Fibroblast of lung (primary cell): ENCODE measurements around the gene PHRF1. TPM values are rescaled to one million over a fixed set of nuclear protein-coding genes. Genes with fewer than 3 reads are reported as not detected.
A peak's percentile ranks its signal among the peaks of the same experiment; 100 is the strongest.

ENCODE experiments used
- DNase-seq, 2 donors: peaks; one replicate each; pipeline versions ENCODE4 v3.0.0 to v3.0.0-alpha.2; 2010; ENCODE audit warnings: low read depth in 2 of 2
- H2AFZ ChIP-seq: 2 replicates; pipeline ENCODE4 v1.5.1; 2012; ENCODE audit warnings: low read length, control low read depth, inconsistent platforms
- H3K27ac ChIP-seq: 2 replicates; pipeline ENCODE4 v1.5.1; 2011; ENCODE audit warnings: low read length, control low read depth; ENCODE audit not compliant: insufficient read depth
- H3K27me3 ChIP-seq: 2 replicates; pipeline ENCODE4 v1.5.1; 2011; ENCODE audit warnings: mild to moderate bottlenecking, low read length; ENCODE audit not compliant: control insufficient read depth, insufficient read depth
- H3K36me3 ChIP-seq: 2 replicates; pipeline ENCODE4 v1.5.1; 2011; ENCODE audit warnings: low read length; ENCODE audit not compliant: control insufficient read depth, insufficient read depth
- H3K4me1 ChIP-seq: 2 replicates; pipeline ENCODE4 v1.5.1; 2011; ENCODE audit warnings: low read length; ENCODE audit not compliant: control insufficient read depth, insufficient read depth; ENCODE audit errors: extremely low read depth
- H3K4me2 ChIP-seq: 2 replicates; pipeline ENCODE4 v1.5.1; 2011; ENCODE audit warnings: low read length, control low read depth; ENCODE audit not compliant: insufficient read depth; ENCODE audit errors: extremely low read depth
- H3K4me3 ChIP-seq, 4 experiments: fragments of 200-600 bp in 1 of 4; sonication (generic) in 1 of 4; replicated peaks in 1 of 4; 2 replicates each; pipeline ENCODE4 v1.5.1; 2011 to 2016; ENCODE audit warnings: low read length in 4 of 4, low read depth in 3 of 4, mild to moderate bottlenecking in 3 of 4, control low read depth in 2 of 4, inconsistent platforms in 1 of 4, mixed read lengths in 1 of 4; ENCODE audit not compliant: insufficient read depth in 1 of 4; ENCODE audit errors: control extremely low read depth in 1 of 4
- H3K79me2 ChIP-seq: 2 replicates; pipeline ENCODE4 v1.5.1; 2012; ENCODE audit warnings: mild to moderate bottlenecking, low read length, inconsistent platforms; ENCODE audit not compliant: control insufficient read depth, insufficient read depth
- H3K9ac ChIP-seq: 2 replicates; pipeline ENCODE4 v1.5.1; 2011; ENCODE audit warnings: mild to moderate bottlenecking, low read length, control low read depth; ENCODE audit not compliant: insufficient read depth
- H3K9me3 ChIP-seq: 2 replicates; pipeline ENCODE4 v1.5.1; 2012; ENCODE audit warnings: low read depth, low read length; ENCODE audit not compliant: control insufficient read depth, insufficient read depth
- H4K20me1 ChIP-seq: 2 replicates; pipeline ENCODE4 v1.5.1; 2011; ENCODE audit warnings: low read length; ENCODE audit not compliant: control insufficient read depth, insufficient read depth; ENCODE audit errors: extremely low read depth
- CTCF ChIP-seq, 2 donors: IDR thresholded peaks in 1 of 2; conservative IDR thresholded peaks in 1 of 2; 1 replicate in 1 of 2; 2 replicates in 1 of 2; pipeline ENCODE4 v1.5.1; 2011 to 2012; ENCODE audit warnings: low read length in 2 of 2, control low read depth in 1 of 2, inconsistent platforms in 1 of 2, low read depth in 1 of 2, mild to moderate bottlenecking in 1 of 2
- EZH2 ChIP-seq: IDR thresholded peaks from 2 replicates; pipeline ENCODE4 v1.5.1; 2012; ENCODE audit warnings: low read length, control low read depth, mild to moderate bottlenecking; ENCODE audit errors: missing control alignments
- polyA plus RNA-seq, 2 donors: library from polyadenylated mRNA; depleted of rRNA in 1 of 2; stranded (reverse) in 1 of 2; unstranded in 1 of 2; fragments of >200 nt; gene quantifications; 2 replicates each; pipeline ENCODE4 v1.2.1, GENCODE V29; 2011 to 2012; ENCODE audit warnings: missing spikeins in 1 of 2
- total RNA-seq: library from RNA; depleted of rRNA; stranded (reverse); fragments of >200 nt; gene quantifications from 2 replicates; pipeline ENCODE4 v1.2.1, GENCODE V29; 2014

Gene PHRF1
- total and polyA plus RNA-seq, 2 donors (not counting 1 experiment from before 2014, with no cell fraction given) = 5.9 to 16.8 TPM

GRCh38 chr11:606245-606644 lies 30.0 kb downstream of the PHRF1 start:
- Histone ChIP-seq H3K4me2 (no peak overlapping the region), H3K4me3 (no peak overlapping the region), H3K36me3 (peaks cover 61% of the 10 kb centered on the region), H3K9me3 (no peaks in the 10 kb centered on the region), H3K27ac (no peak overlapping the region), H3K4me1 (no peaks in the 10 kb centered on the region), H2AFZ (no peak overlapping the region), H3K9ac (no peak overlapping the region), H4K20me1 (no peaks in the 10 kb centered on the region), H3K27me3 (no peaks in the 10 kb centered on the region), H3K79me2 (no peaks in the 10 kb centered on the region)
- peak; percentile 54 to 72 for DNase-seq
- no peak for TF ChIP-seq CTCF (conservative IDR thresholded peaks at IDR 0.05 in 1 of 2, IDR thresholded peaks at IDR 0.05 in 1 of 2; ENCODE audit: low read depth in 1 of 2, low read length in 2 of 2)
- TF ChIP-seq EZH2 = no peak

- H2AFZ ChIP-seq = no peak overlapping the region
- DNase-seq = no peak
- no peak overlapping the region for H3K4me2 ChIP-seq
- H3K4me3 ChIP-seq = no peak overlapping the region
- H3K27ac ChIP-seq = no peak overlapping the region
- H3K9me3 ChIP-seq = no peaks in the 10 kb centered on the region
- H3K36me3 ChIP-seq = peaks cover 56% of the 10 kb centered on the region
- TF ChIP-seq EZH2 = no peak
- no peak for TF ChIP-seq CTCF (conservative IDR thresholded peaks at IDR 0.05 in 1 of 2, IDR thresholded peaks at IDR 0.05 in 1 of 2; ENCODE audit: low read depth in 1 of 2, low read length in 2 of 2)
- no peaks in the 10 kb centered on the region for H3K4me1 ChIP-seq
- no peaks in the 10 kb centered on the region for H3K27me3 ChIP-seq
- H3K79me2 ChIP-seq = no peaks in the 10 kb centered on the region
- no peaks in the 10 kb centered on the region for H4K20me1 ChIP-seq
- H3K9ac ChIP-seq = no peak overlapping the region
These were observed 30.9 kb downstream of the PHRF1 start for GRCh38 chr11:607020-607780.

GRCh38 chr11:607971-608659 lies 31.8 kb downstream of the PHRF1 start:
- TF ChIP-seq EZH2 = no peak
- TF ChIP-seq CTCF (conservative IDR thresholded peaks at IDR 0.05 in 1 of 2, IDR thresholded peaks at IDR 0.05 in 1 of 2; ENCODE audit: low read depth in 1 of 2, low read length in 2 of 2) = no peak
- no peak overlapping the region for H3K27ac ChIP-seq
- no peak overlapping the region for H3K4me3 ChIP-seq
- no peaks in the 10 kb centered on the region for H3K9me3 ChIP-seq
- H3K4me2 ChIP-seq = no peak overlapping the region
- no peaks in the 10 kb centered on the region for H3K27me3 ChIP-seq
- no peaks in the 10 kb centered on the region for H4K20me1 ChIP-seq
- no peaks in the 10 kb centered on the region for H3K79me2 ChIP-seq
- H3K4me1 ChIP-seq = no peaks in the 10 kb centered on the region
- H2AFZ ChIP-seq = no peak overlapping the region
- H3K9ac ChIP-seq = no peak overlapping the region
- no peak for DNase-seq
- H3K36me3 ChIP-seq = peaks cover 62% of the 10 kb centered on the region
